Measurements from ENCODE around the gene HTR5A.

HTR5A gene

GRCh38 chr7:155104913-155105312 is 34.8 kb downstream of the HTR5A start:
- Histone ChIP-seq H3K9me3 (replicated peaks in 1 of 2; ENCODE audit: control insufficient read depth in 2 of 2, insufficient read depth in 1 of 2, low read depth in 1 of 2, low read length in 2 of 2) (peaks cover 0 to 2% of the 10 kb centered on the region in 2 donors), H3K4me3 (ENCODE audit: low read length in 2 of 2) (no peak overlapping the region), H4K8ac (ENCODE audit: low read depth, low read length) (no peak overlapping the region), H3K36me3 (replicated peaks in 1 of 2; ENCODE audit: control insufficient read depth in 2 of 2, insufficient read depth in 2 of 2, low read length in 2 of 2) (no peaks in the 10 kb centered on the region), H3K79me1 (ENCODE audit: low read depth, low read length) (no peaks in the 10 kb centered on the region), H2AK5ac (ENCODE audit: low read depth, low read length) (no peak overlapping the region), H3K27ac (replicated peaks; ENCODE audit: low read length) (no peak overlapping the region), H2BK5ac (ENCODE audit: low read length) (no peak overlapping the region), H2BK120ac (ENCODE audit: low read depth, low read length) (no peak overlapping the region), H3K9ac (ENCODE audit: low read depth, low read length, poor library complexity) (no peak overlapping the region), H3K4me2 (ENCODE audit: insufficient read depth, low read length, poor library complexity, severe bottlenecking) (no peak overlapping the region), H3K27me3 (ENCODE audit: control insufficient read depth in 3 of 3, insufficient read depth in 3 of 3, low read depth in 1 of 3, low read length in 3 of 3) (peaks cover 0 to 27% (median 2%) of the 10 kb centered on the region in 3 experiments), H2BK12ac (ENCODE audit: low read length) (no peak overlapping the region), H4K91ac (ENCODE audit: low read depth, low read length, poor library complexity) (no peak overlapping the region), H3K4ac (ENCODE audit: low read length) (no peak overlapping the region), H3K18ac (ENCODE audit: low read length) (no peak overlapping the region), H2BK15ac (ENCODE audit: low read length) (no peak overlapping the region), H2AFZ (ENCODE audit: low read length) (no peak overlapping the region), H3K14ac (ENCODE audit: low read length) (no peak overlapping the region), H3K23ac (ENCODE audit: low read depth, low read length, poor library complexity) (no peak overlapping the region), H3K4me1 (ENCODE audit: control insufficient read depth in 2 of 2, insufficient read depth in 1 of 2, low read depth in 1 of 2, low read length in 2 of 2) (peaks cover 0 to 17% of the 10 kb centered on the region in 2 donors)
- WGBS, 2 donors (ENCODE audit: extremely low coverage in 2 of 2, insufficient read length in 2 of 2, insufficient replicate concordance in 1 of 2): no CpG with 5 or more reads among the region's 7 CpGs
- no peak for DNase-seq (ENCODE audit: low spot score)

- H3K4ac ChIP-seq (ENCODE audit: low read length): no peak overlapping the region
- no peak for DNase-seq (ENCODE audit: low spot score)
- H3K9me3 ChIP-seq (replicated peaks in 1 of 2; ENCODE audit: control insufficient read depth in 2 of 2, insufficient read depth in 1 of 2, low read depth in 1 of 2, low read length in 2 of 2): peaks cover 0 to 2% of the 10 kb centered on the region in 2 donors
- no CpG with 5 or more reads among the region's 5 CpGs for WGBS, 2 donors (ENCODE audit: extremely low coverage in 2 of 2, insufficient read length in 2 of 2, insufficient replicate concordance in 1 of 2)
- H3K79me1 ChIP-seq (ENCODE audit: low read depth, low read length): no peaks in the 10 kb centered on the region
- no peak overlapping the region for H3K23ac ChIP-seq (ENCODE audit: low read depth, low read length, poor library complexity)
- no peak overlapping the region for H2BK15ac ChIP-seq (ENCODE audit: low read length)
- no peak overlapping the region for H4K91ac ChIP-seq (ENCODE audit: low read depth, low read length, poor library complexity)
- no peak overlapping the region for H3K4me2 ChIP-seq (ENCODE audit: insufficient read depth, low read length, poor library complexity, severe bottlenecking)
- H3K14ac ChIP-seq (ENCODE audit: low read length): no peak overlapping the region
- peak overlapping the region; percentile 24 for H3K9ac ChIP-seq (ENCODE audit: low read depth, low read length, poor library complexity)
- no peak overlapping the region for H3K4me3 ChIP-seq (ENCODE audit: low read length in 2 of 2)
- no peaks in the 10 kb centered on the region for H3K36me3 ChIP-seq (replicated peaks in 1 of 2; ENCODE audit: control insufficient read depth in 2 of 2, insufficient read depth in 2 of 2, low read length in 2 of 2)
- no peak overlapping the region for H3K18ac ChIP-seq (ENCODE audit: low read length)
- H3K27ac ChIP-seq (replicated peaks; ENCODE audit: low read length): no peak overlapping the region
- no peak overlapping the region for H2AK5ac ChIP-seq (ENCODE audit: low read depth, low read length)
- H2BK120ac ChIP-seq (ENCODE audit: low read depth, low read length): no peak overlapping the region
- H4K8ac ChIP-seq (ENCODE audit: low read depth, low read length): peak overlapping the region; percentile 95
- no peak overlapping the region for H2BK12ac ChIP-seq (ENCODE audit: low read length)
- peaks cover 0 to 17% of the 10 kb centered on the region in 2 donors for H3K4me1 ChIP-seq (ENCODE audit: control insufficient read depth in 2 of 2, insufficient read depth in 1 of 2, low read depth in 1 of 2, low read length in 2 of 2)
- H2AFZ ChIP-seq (ENCODE audit: low read length): no peak overlapping the region
- H3K27me3 ChIP-seq (ENCODE audit: control insufficient read depth in 3 of 3, insufficient read depth in 3 of 3, low read depth in 1 of 3, low read length in 3 of 3): peaks cover 0 to 26% (median 2%) of the 10 kb centered on the region in 3 experiments
- no peak overlapping the region for H2BK5ac ChIP-seq (ENCODE audit: low read length)
Observed at GRCh38 chr7:155106356-155106755, 36.2 kb downstream of the HTR5A start.

GRCh38 chr7:155107126-155107525 is 37.0 kb downstream of the HTR5A start:
- H3K27me3 ChIP-seq (ENCODE audit: control insufficient read depth in 3 of 3, insufficient read depth in 3 of 3, low read depth in 1 of 3, low read length in 3 of 3): peaks cover 0 to 29% (median 2%) of the 10 kb centered on the region in 3 experiments
- H3K27ac ChIP-seq (replicated peaks; ENCODE audit: low read length): no peak overlapping the region
- H3K36me3 ChIP-seq (replicated peaks in 1 of 2; ENCODE audit: control insufficient read depth in 2 of 2, insufficient read depth in 2 of 2, low read length in 2 of 2): no peaks in the 10 kb centered on the region
- no CpG with 5 or more reads among the region's 4 CpGs for WGBS, 2 donors (ENCODE audit: extremely low coverage in 2 of 2, insufficient read length in 2 of 2, insufficient replicate concordance in 1 of 2)
- peaks cover 0 to 17% of the 10 kb centered on the region in 2 donors for H3K4me1 ChIP-seq (ENCODE audit: control insufficient read depth in 2 of 2, insufficient read depth in 1 of 2, low read depth in 1 of 2, low read length in 2 of 2)
- H3K18ac ChIP-seq (ENCODE audit: low read length): no peak overlapping the region
- no peak overlapping the region for H2BK120ac ChIP-seq (ENCODE audit: low read depth, low read length)
- H2BK15ac ChIP-seq (ENCODE audit: low read length): no peak overlapping the region
- H3K79me1 ChIP-seq (ENCODE audit: low read depth, low read length): no peaks in the 10 kb centered on the region
- H3K4me3 ChIP-seq (ENCODE audit: low read length in 2 of 2): no peak overlapping the region
- H3K9me3 ChIP-seq (replicated peaks in 1 of 2; ENCODE audit: control insufficient read depth in 2 of 2, insufficient read depth in 1 of 2, low read depth in 1 of 2, low read length in 2 of 2): peaks cover 0 to 2% of the 10 kb centered on the region in 2 donors
- no peak overlapping the region for H3K4me2 ChIP-seq (ENCODE audit: insufficient read depth, low read length, poor library complexity, severe bottlenecking)
- H3K14ac ChIP-seq (ENCODE audit: low read length): no peak overlapping the region
- no peak overlapping the region for H2BK12ac ChIP-seq (ENCODE audit: low read length)
- no peak overlapping the region for H2AK5ac ChIP-seq (ENCODE audit: low read depth, low read length)
- no peak overlapping the region for H2AFZ ChIP-seq (ENCODE audit: low read length)
- no peak for DNase-seq (ENCODE audit: low spot score)
- H2BK5ac ChIP-seq (ENCODE audit: low read length): no peak overlapping the region
- no peak overlapping the region for H3K9ac ChIP-seq (ENCODE audit: low read depth, low read length, poor library complexity)
- no peak overlapping the region for H4K8ac ChIP-seq (ENCODE audit: low read depth, low read length)
- no peak overlapping the region for H3K4ac ChIP-seq (ENCODE audit: low read length)
- H4K91ac ChIP-seq (ENCODE audit: low read depth, low read length, poor library complexity): no peak overlapping the region
- no peak overlapping the region for H3K23ac ChIP-seq (ENCODE audit: low read depth, low read length, poor library complexity)

GRCh38 chr7:155108144-155108901 is 38.2 kb downstream of the HTR5A start:
- Histone ChIP-seq H2BK12ac (ENCODE audit: low read length) (no peak overlapping the region), H3K4me1 (ENCODE audit: control insufficient read depth in 2 of 2, insufficient read depth in 1 of 2, low read depth in 1 of 2, low read length in 2 of 2) (peaks cover 0 to 15% of the 10 kb centered on the region in 2 donors), H3K36me3 (replicated peaks in 1 of 2; ENCODE audit: control insufficient read depth in 2 of 2, insufficient read depth in 2 of 2, low read length in 2 of 2) (no peaks in the 10 kb centered on the region), H4K8ac (ENCODE audit: low read depth, low read length) (no peak overlapping the region), H3K18ac (ENCODE audit: low read length) (no peak overlapping the region), H2BK5ac (ENCODE audit: low read length) (no peak overlapping the region), H2AK5ac (ENCODE audit: low read depth, low read length) (no peak overlapping the region), H3K23ac (ENCODE audit: low read depth, low read length, poor library complexity) (no peak overlapping the region), H3K14ac (ENCODE audit: low read length) (peak overlapping the region; percentile 49), H3K27ac (replicated peaks; ENCODE audit: low read length) (no peak overlapping the region), H2BK15ac (ENCODE audit: low read length) (no peak overlapping the region), H3K79me1 (ENCODE audit: low read depth, low read length) (no peaks in the 10 kb centered on the region), H3K27me3 (ENCODE audit: control insufficient read depth in 3 of 3, insufficient read depth in 3 of 3, low read depth in 1 of 3, low read length in 3 of 3) (peaks cover 0 to 33% (median 2%) of the 10 kb centered on the region in 3 experiments), H3K4me3 (ENCODE audit: low read length in 2 of 2) (no peak overlapping the region), H4K91ac (ENCODE audit: low read depth, low read length, poor library complexity) (no peak overlapping the region), H3K4ac (ENCODE audit: low read length) (no peak overlapping the region), H3K9me3 (replicated peaks in 1 of 2; ENCODE audit: control insufficient read depth in 2 of 2, insufficient read depth in 1 of 2, low read depth in 1 of 2, low read length in 2 of 2) (peaks cover 0 to 2% of the 10 kb centered on the region in 2 donors), H3K4me2 (ENCODE audit: insufficient read depth, low read length, poor library complexity, severe bottlenecking) (no peak overlapping the region), H2AFZ (ENCODE audit: low read length) (no peak overlapping the region), H3K9ac (ENCODE audit: low read depth, low read length, poor library complexity) (no peak overlapping the region), H2BK120ac (ENCODE audit: low read depth, low read length) (no peak overlapping the region)
- no CpG with 5 or more reads among the region's 20 CpGs for WGBS, 2 donors (ENCODE audit: extremely low coverage in 2 of 2, insufficient read length in 2 of 2, insufficient replicate concordance in 1 of 2)
- no peak for DNase-seq (ENCODE audit: low spot score)

Data from neuronal stem cell (in vitro differentiated cells).